K562 (cell line): ENCODE results near the gene SMCHD1. TPM values are rescaled to one million over a fixed set of nuclear protein-coding genes. Genes with fewer than 3 reads are reported as not detected.

ENCODE experiments used
- CBFA2T3 ChIP-seq: fragments of 450-650 bp; IDR thresholded peaks from 2 replicates; pipeline ENCODE4 v1.6.1; 2017
- CHD2 ChIP-seq: IDR thresholded peaks from 2 replicates; pipeline ENCODE4 v1.6.1; 2011; ENCODE audit warnings: low read depth, low read length
- CREM ChIP-seq: IDR thresholded peaks from 2 replicates; pipeline ENCODE4 v1.6.1; 2014; ENCODE audit warnings: antibody characterized with exemption, low read depth
- DDX20 ChIP-seq: fragments of 450-650 bp; IDR thresholded peaks from 2 replicates; pipeline ENCODE4 v1.6.1; 2016; ENCODE audit warnings: missing genetic modification characterization, low read depth, mild to moderate bottlenecking, missing compliant biosample characterization, moderate library complexity
- ELF2 ChIP-seq: fragments of 250-450 bp; sonication (Bioruptor Pico); IDR thresholded peaks from 2 replicates; pipeline ENCODE4 v1.5.0; 2021; ENCODE audit warnings: mild to moderate bottlenecking
- JUNB ChIP-seq: fragments of 450-650 bp; formaldehyde crosslinking; conservative IDR thresholded peaks from 2 replicates; pipeline ENCODE4 v1.4.0; 2020; ENCODE audit warnings: mild to moderate bottlenecking
- NFE2 ChIP-seq: IDR thresholded peaks from 2 replicates; pipeline ENCODE4 v1.6.1; 2014; ENCODE audit warnings: antibody characterized with exemption, low read depth
- NFIC ChIP-seq: fragments of 450-650 bp; IDR thresholded peaks from 2 replicates; pipeline ENCODE4 v1.6.1; 2017; ENCODE audit warnings: mild to moderate bottlenecking, inconsistent platforms
- POLR2B ChIP-seq: fragments of 450-650 bp; IDR thresholded peaks from 2 replicates; pipeline ENCODE4 v1.6.1; 2018; ENCODE audit warnings: low read depth; ENCODE audit not compliant: partially characterized antibody
- TRIM28 ChIP-seq: fragments of 450-650 bp; IDR thresholded peaks from 2 replicates; pipeline ENCODE4 v1.6.1; 2017
- ZFP1 ChIP-seq: fragments of 450-650 bp; formaldehyde crosslinking; IDR thresholded peaks from 2 replicates; pipeline ENCODE4 v1.4.0; 2020; ENCODE audit warnings: mild to moderate bottlenecking, mixed read lengths
- ZNF174 ChIP-seq: fragments of 250-450 bp; sonication (Bioruptor Pico); IDR thresholded peaks from 2 replicates; pipeline ENCODE4 v1.4.0; 2020; ENCODE audit warnings: mild to moderate bottlenecking
- ZNF274 ChIP-seq: IDR thresholded peaks from 2 replicates; pipeline ENCODE4 v1.6.1; 2011; ENCODE audit warnings: low read depth, mild to moderate bottlenecking, low read length, moderate library complexity, borderline replicate concordance
- polyA plus RNA-seq, 8 experiments: library from polyadenylated mRNA; depleted of rRNA in 4 of 8; stranded (reverse) in 5 of 8; unstranded in 3 of 8; fragments of >200 nt; fragmentation: Nextera tagmentation in 2 of 8; fragmentation: Illumina TruSeq in 1 of 8; extraction: Ambion mirVana in 2 of 8; extraction: Trizol in 1 of 8; gene quantifications; 2 replicates each; pipeline versions ENCODE4 v1.2.1 to v1.2.3, GENCODE V29; 2011 to 2014; ENCODE audit warnings: inconsistent platforms in 1 of 8, missing spikeins in 1 of 8
- total RNA-seq, 7 experiments: library from RNA; depleted of rRNA in 6 of 7; stranded (reverse); fragments of >200 nt in 6 of 7; fragmentation: Illumina TruSeq in 2 of 7; extraction: Trizol in 2 of 7; gene quantifications; 2 replicates each; pipeline versions ENCODE4 v1.2.1 to v1.2.3, GENCODE V29; 2011 to 2021; ENCODE audit warnings: low replicate concordance in 1 of 7
- TF ChIP-seq, protein P1 (sequence below): fragments of 450-650 bp; IDR thresholded peaks from 2 replicates; pipeline ENCODE4 v1.6.1; 2016; ENCODE audit warnings: mild to moderate bottlenecking, moderate library complexity
- TF ChIP-seq, protein P2 (sequence below): fragments of 450-650 bp; IDR thresholded peaks from 2 replicates; pipeline ENCODE4 v1.6.1; 2017; ENCODE audit warnings: antibody characterized with exemption

The SMCHD1 gene
- total and polyA plus RNA-seq, 9 of the 15 experiments (the other 6 are each of a cell fraction or from before 2014, with no cell fraction given), result 6.3 to 144 (median 72.7) TPM

DNA sequence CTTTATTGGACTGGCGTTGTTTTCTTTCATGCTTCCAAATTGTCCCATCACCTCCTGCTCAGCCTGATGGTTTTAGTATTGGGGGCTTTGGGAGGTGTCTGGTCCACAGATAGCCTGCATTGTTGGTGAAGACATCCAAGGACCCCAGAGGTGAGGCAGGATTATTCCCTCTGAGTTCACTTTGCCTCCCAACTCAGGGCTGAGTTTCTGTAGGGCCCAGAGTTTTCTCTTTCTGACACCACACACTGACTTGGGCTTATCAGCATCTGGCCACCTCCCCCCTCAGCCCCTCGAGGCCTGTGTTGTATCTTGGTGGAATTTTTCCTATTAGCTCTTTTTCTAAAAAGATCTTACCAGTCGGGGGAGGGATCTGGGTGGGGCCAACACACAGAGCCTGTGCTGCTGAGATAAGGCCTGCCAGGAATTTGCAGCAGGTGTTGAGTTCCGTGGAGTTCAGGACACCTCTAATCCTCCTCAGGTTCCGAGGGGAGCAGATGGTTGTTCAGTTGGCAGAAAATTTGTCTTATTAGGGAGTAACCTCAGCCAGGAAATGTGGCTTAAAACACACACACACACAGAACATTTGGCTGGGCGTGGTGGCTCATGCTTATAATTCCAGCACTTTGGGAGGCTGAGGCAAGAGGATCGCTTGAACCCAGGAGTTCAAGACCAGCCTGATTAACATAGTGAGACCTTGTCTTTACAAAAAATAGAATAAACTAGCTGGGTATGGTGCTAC, 198.6 kb downstream of the SMCHD1 start (continued):
- TF ChIP-seq, protein P1, sequence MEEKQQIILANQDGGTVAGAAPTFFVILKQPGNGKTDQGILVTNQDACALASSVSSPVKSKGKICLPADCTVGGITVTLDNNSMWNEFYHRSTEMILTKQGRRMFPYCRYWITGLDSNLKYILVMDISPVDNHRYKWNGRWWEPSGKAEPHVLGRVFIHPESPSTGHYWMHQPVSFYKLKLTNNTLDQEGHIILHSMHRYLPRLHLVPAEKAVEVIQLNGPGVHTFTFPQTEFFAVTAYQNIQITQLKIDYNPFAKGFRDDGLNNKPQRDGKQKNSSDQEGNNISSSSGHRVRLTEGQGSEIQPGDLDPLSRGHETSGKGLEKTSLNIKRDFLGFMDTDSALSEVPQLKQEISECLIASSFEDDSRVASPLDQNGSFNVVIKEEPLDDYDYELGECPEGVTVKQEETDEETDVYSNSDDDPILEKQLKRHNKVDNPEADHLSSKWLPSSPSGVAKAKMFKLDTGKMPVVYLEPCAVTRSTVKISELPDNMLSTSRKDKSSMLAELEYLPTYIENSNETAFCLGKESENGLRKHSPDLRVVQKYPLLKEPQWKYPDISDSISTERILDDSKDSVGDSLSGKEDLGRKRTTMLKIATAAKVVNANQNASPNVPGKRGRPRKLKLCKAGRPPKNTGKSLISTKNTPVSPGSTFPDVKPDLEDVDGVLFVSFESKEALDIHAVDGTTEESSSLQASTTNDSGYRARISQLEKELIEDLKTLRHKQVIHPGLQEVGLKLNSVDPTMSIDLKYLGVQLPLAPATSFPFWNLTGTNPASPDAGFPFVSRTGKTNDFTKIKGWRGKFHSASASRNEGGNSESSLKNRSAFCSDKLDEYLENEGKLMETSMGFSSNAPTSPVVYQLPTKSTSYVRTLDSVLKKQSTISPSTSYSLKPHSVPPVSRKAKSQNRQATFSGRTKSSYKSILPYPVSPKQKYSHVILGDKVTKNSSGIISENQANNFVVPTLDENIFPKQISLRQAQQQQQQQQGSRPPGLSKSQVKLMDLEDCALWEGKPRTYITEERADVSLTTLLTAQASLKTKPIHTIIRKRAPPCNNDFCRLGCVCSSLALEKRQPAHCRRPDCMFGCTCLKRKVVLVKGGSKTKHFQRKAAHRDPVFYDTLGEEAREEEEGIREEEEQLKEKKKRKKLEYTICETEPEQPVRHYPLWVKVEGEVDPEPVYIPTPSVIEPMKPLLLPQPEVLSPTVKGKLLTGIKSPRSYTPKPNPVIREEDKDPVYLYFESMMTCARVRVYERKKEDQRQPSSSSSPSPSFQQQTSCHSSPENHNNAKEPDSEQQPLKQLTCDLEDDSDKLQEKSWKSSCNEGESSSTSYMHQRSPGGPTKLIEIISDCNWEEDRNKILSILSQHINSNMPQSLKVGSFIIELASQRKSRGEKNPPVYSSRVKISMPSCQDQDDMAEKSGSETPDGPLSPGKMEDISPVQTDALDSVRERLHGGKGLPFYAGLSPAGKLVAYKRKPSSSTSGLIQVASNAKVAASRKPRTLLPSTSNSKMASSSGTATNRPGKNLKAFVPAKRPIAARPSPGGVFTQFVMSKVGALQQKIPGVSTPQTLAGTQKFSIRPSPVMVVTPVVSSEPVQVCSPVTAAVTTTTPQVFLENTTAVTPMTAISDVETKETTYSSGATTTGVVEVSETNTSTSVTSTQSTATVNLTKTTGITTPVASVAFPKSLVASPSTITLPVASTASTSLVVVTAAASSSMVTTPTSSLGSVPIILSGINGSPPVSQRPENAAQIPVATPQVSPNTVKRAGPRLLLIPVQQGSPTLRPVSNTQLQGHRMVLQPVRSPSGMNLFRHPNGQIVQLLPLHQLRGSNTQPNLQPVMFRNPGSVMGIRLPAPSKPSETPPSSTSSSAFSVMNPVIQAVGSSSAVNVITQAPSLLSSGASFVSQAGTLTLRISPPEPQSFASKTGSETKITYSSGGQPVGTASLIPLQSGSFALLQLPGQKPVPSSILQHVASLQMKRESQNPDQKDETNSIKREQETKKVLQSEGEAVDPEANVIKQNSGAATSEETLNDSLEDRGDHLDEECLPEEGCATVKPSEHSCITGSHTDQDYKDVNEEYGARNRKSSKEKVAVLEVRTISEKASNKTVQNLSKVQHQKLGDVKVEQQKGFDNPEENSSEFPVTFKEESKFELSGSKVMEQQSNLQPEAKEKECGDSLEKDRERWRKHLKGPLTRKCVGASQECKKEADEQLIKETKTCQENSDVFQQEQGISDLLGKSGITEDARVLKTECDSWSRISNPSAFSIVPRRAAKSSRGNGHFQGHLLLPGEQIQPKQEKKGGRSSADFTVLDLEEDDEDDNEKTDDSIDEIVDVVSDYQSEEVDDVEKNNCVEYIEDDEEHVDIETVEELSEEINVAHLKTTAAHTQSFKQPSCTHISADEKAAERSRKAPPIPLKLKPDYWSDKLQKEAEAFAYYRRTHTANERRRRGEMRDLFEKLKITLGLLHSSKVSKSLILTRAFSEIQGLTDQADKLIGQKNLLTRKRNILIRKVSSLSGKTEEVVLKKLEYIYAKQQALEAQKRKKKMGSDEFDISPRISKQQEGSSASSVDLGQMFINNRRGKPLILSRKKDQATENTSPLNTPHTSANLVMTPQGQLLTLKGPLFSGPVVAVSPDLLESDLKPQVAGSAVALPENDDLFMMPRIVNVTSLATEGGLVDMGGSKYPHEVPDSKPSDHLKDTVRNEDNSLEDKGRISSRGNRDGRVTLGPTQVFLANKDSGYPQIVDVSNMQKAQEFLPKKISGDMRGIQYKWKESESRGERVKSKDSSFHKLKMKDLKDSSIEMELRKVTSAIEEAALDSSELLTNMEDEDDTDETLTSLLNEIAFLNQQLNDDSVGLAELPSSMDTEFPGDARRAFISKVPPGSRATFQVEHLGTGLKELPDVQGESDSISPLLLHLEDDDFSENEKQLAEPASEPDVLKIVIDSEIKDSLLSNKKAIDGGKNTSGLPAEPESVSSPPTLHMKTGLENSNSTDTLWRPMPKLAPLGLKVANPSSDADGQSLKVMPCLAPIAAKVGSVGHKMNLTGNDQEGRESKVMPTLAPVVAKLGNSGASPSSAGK, result peak; percentile 37; the same call in 1 of the 2 replicates
- TF ChIP-seq NFE2 (0 out of 2 replicates have a peak, but pooled peaks have one; percentile 3), CHD2 (no peak), POLR2B (no peak), CREM (peak; percentile 57; the same call in 1 of the 2 replicates), DDX20 (no peak), ZNF274 (peak; percentile 68; the same call in 1 of the 2 replicates), ZFP1 (no peak), TRIM28 (0 out of 2 replicates have a peak, but pooled peaks have one; percentile 70), ELF2 (CRISPR knock-in tag) (no peak), NFIC (peak; percentile 90), CBFA2T3 (peak; percentile 98), ZNF174 (CRISPR knock-in tag) (no peak), JUNB (no peak)
- TF ChIP-seq, protein P2, sequence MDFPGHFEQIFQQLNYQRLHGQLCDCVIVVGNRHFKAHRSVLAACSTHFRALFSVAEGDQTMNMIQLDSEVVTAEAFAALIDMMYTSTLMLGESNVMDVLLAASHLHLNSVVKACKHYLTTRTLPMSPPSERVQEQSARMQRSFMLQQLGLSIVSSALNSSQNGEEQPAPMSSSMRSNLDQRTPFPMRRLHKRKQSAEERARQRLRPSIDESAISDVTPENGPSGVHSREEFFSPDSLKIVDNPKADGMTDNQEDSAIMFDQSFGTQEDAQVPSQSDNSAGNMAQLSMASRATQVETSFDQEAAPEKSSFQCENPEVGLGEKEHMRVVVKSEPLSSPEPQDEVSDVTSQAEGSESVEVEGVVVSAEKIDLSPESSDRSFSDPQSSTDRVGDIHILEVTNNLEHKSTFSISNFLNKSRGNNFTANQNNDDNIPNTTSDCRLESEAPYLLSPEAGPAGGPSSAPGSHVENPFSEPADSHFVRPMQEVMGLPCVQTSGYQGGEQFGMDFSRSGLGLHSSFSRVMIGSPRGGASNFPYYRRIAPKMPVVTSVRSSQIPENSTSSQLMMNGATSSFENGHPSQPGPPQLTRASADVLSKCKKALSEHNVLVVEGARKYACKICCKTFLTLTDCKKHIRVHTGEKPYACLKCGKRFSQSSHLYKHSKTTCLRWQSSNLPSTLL, result no peak
